Measurements from ENCODE around the gene TNFAIP1. TPM values are rescaled to one million over a fixed set of nuclear protein-coding genes. Genes with fewer than 3 reads are reported as not detected.

Gene TNFAIP1
- total RNA-seq, 4 donors from 2014 or later: 23.7 to 43.8 (median 34.8) TPM

GRCh38 chr17:28366605-28367004 lies 31.0 kb downstream of the TNFAIP1 start:
- H3K9me3 ChIP-seq: no peaks in the 10 kb centered on the region
- H3K27me3 ChIP-seq: no peaks in the 10 kb centered on the region
- peaks cover 9 to 15% (median 12%) of the 10 kb centered on the region in 4 donors for H3K4me1 ChIP-seq

GRCh38 chr17:28367641-28368305 lies 32.2 kb downstream of the TNFAIP1 start:
- Histone ChIP-seq H3K4me1 (peaks cover 20 to 27% (median 22%) of the 10 kb centered on the region in 4 donors), H3K9me3 (no peaks in the 10 kb centered on the region), H3K27ac (replicated peaks in 1 of 4) (no peak overlapping the region), H3K27me3 (no peaks in the 10 kb centered on the region), H3K36me3 (peaks cover 11 to 39% (median 33%) of the 10 kb centered on the region in 4 donors), H3K4me3 (no peak overlapping the region)
- TF ChIP-seq POLR2A (IDR thresholded peaks at IDR 0.05; ENCODE audit: low read depth) (no peak), POLR2AphosphoS5 (IDR thresholded peaks at IDR 0.05) (no peak), CTCF (IDR thresholded peaks at IDR 0.05) (no peak), EP300 (IDR thresholded peaks at IDR 0.05) (no peak)
- intact Hi-C loops (cut with DNase I): no loop called here
- DNase-seq (ENCODE audit: extremely low spot score): no peak
- 88% methylated on average over 21 of the region's 21 CpGs for WGBS

More at GRCh38 chr17:28366605-28367004, 31.0 kb downstream of the TNFAIP1 start:
- no peak overlapping the region for H3K27ac ChIP-seq (replicated peaks in 1 of 4)
- WGBS: 78% methylated on average over 1 of the region's 1 CpG
- DNase-seq (ENCODE audit: extremely low spot score): no peak
- peaks cover 20 to 51% (median 45%) of the 10 kb centered on the region in 4 donors for H3K36me3 ChIP-seq
- intact Hi-C loops (cut with DNase I): no loop called here
- no peak overlapping the region for H3K4me3 ChIP-seq
- TF ChIP-seq POLR2AphosphoS5 (IDR thresholded peaks at IDR 0.05) (no peak), CTCF (IDR thresholded peaks at IDR 0.05) (no peak), POLR2A (IDR thresholded peaks at IDR 0.05; ENCODE audit: low read depth) (no peak), EP300 (IDR thresholded peaks at IDR 0.05) (no peak)

- Histone ChIP-seq H3K4me3 (no peak overlapping the region), H3K27ac (replicated peaks in 1 of 4) (no peak overlapping the region), H3K4me1 (peaks cover 26 to 33% (median 28%) of the 10 kb centered on the region in 4 donors), H3K9me3 (no peaks in the 10 kb centered on the region), H3K36me3 (peaks cover 11 to 33% (median 27%) of the 10 kb centered on the region in 4 donors), H3K27me3 (no peaks in the 10 kb centered on the region)
- 81% methylated on average over 3 of the region's 5 CpGs for WGBS
- intact Hi-C loops (cut with DNase I): no loop called here
- DNase-seq (ENCODE audit: extremely low spot score): no peak
- TF ChIP-seq POLR2AphosphoS5 (IDR thresholded peaks at IDR 0.05) (no peak), EP300 (IDR thresholded peaks at IDR 0.05) (no peak), CTCF (IDR thresholded peaks at IDR 0.05) (no peak), POLR2A (IDR thresholded peaks at IDR 0.05; ENCODE audit: low read depth) (no peak)
Measured at GRCh38 chr17:28368306-28368831, 32.8 kb downstream of the TNFAIP1 start.

GRCh38 chr17:28368915-28369683 lies 33.5 kb downstream of the TNFAIP1 start:
- TF ChIP-seq CTCF (IDR thresholded peaks at IDR 0.05): no peak
- no peak for TF ChIP-seq POLR2AphosphoS5 (IDR thresholded peaks at IDR 0.05)
- TF ChIP-seq EP300 (IDR thresholded peaks at IDR 0.05): no peak
- no peak for TF ChIP-seq POLR2A (IDR thresholded peaks at IDR 0.05; ENCODE audit: low read depth)
- no peak for DNase-seq (ENCODE audit: extremely low spot score)
- Histone ChIP-seq H3K36me3 (peaks cover 4 to 26% (median 20%) of the 10 kb centered on the region in 4 donors), H3K9me3 (no peaks in the 10 kb centered on the region), H3K27me3 (no peaks in the 10 kb centered on the region), H3K27ac (replicated peaks in 1 of 4) (no peak overlapping the region), H3K4me1 (peaks cover 30 to 38% (median 33%) of the 10 kb centered on the region in 4 donors), H3K4me3 (no peak overlapping the region)
- WGBS: 89% methylated on average over 17 of the region's 23 CpGs
- intact Hi-C loops (cut with DNase I): no loop called here
